Measurements from ENCODE around the gene CEP164. TPM values are rescaled to one million over a fixed set of nuclear protein-coding genes. Genes with fewer than 3 reads are reported as not detected.

Gene CEP164
- total and polyA plus RNA-seq, 2 of the 8 experiments (the other 6 are each of a cell fraction or from before 2014, with no cell fraction given), result 8.4 to 20.8 TPM

DNA sequence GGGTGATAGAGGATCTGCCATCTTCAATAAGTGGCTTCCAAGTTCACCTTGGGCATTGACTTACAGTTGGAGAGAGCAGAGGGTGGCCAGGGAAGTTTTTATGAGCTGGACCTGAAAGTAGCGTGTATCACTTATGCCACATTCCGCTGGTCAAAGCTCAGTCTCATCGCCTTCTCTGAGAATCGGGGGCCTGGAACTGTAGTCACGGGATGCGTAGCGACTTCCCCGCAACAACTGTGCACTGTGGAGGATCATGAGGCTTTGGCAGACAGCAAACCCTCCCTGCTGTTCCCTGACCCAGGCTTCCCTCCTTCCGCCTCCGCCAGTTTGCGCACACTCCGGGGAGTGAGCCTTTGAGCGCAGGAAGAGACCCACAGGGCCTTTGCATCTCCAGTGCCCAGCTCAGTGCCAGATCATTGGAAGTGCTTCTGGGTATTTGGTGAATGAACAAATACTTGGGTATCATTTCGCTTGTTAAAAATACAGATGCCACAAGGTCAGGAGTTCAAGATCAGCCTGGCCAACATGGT, 95.5 kb downstream of the CEP164 start:
- TF ChIP-seq, protein P1, sequence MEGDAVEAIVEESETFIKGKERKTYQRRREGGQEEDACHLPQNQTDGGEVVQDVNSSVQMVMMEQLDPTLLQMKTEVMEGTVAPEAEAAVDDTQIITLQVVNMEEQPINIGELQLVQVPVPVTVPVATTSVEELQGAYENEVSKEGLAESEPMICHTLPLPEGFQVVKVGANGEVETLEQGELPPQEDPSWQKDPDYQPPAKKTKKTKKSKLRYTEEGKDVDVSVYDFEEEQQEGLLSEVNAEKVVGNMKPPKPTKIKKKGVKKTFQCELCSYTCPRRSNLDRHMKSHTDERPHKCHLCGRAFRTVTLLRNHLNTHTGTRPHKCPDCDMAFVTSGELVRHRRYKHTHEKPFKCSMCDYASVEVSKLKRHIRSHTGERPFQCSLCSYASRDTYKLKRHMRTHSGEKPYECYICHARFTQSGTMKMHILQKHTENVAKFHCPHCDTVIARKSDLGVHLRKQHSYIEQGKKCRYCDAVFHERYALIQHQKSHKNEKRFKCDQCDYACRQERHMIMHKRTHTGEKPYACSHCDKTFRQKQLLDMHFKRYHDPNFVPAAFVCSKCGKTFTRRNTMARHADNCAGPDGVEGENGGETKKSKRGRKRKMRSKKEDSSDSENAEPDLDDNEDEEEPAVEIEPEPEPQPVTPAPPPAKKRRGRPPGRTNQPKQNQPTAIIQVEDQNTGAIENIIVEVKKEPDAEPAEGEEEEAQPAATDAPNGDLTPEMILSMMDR (IDR thresholded peaks at IDR 0.05; ENCODE audit: control extremely low read depth in 1 of 3, insufficient read depth in 1 of 3, low read depth in 1 of 3, low read length in 3 of 3), result no peak
- TF ChIP-seq TAF1 (IDR thresholded peaks at IDR 0.05; ENCODE audit: low read depth, low read length) (no peak), CBX8 (IDR thresholded peaks at IDR 0.05; ENCODE audit: borderline replicate concordance, low read depth, low read length) (no peak), TBP (IDR thresholded peaks at IDR 0.05; ENCODE audit: low read depth, low read length) (no peak), SAP30 (IDR thresholded peaks at IDR 0.05; ENCODE audit: insufficient read depth, insufficient replicate concordance, low read length) (no peak), TCF12 (IDR thresholded peaks at IDR 0.05; ENCODE audit: low read depth, low read length) (no peak), JUN (IDR thresholded peaks at IDR 0.05; ENCODE audit: low read depth, low read length) (no peak), RNF2 (IDR thresholded peaks at IDR 0.05; ENCODE audit: borderline replicate concordance, low read depth, low read length, missing control alignments, poor library complexity, severe bottlenecking) (no peak), E2F6 (IDR thresholded peaks at IDR 0.05) (no peak)
- H2BK12ac ChIP-seq (ENCODE audit: low read depth, low read length), result no peak overlapping the region
- no peak overlapping the region for H4K91ac ChIP-seq (replicated peaks; ENCODE audit: insufficient read length, low read length)
- H3K27me3 ChIP-seq (replicated peaks in 1 of 4; ENCODE audit: control insufficient read depth in 3 of 4, extremely low read depth in 1 of 4, insufficient read depth in 3 of 4, low read length in 3 of 4), result no peaks in the 10 kb centered on the region; a peak in 1 of 7 replicates
- CTCF ChIA-PET (ENCODE audit: partially characterized antibody), result interaction anchor here (0.5 to 10.9 kb wide), 14 partner anchors 10 to 619 kb away, joined by 3 to 142 read pairs (median 3); no protein-coding TSS in a partner anchor
- H3K4me1 ChIP-seq (replicated peaks in 1 of 4; ENCODE audit: control insufficient read depth in 3 of 4, insufficient read depth in 4 of 4, low read length in 3 of 4), result peaks cover 0 to 3% (median 0%) of the 10 kb centered on the region in 4 experiments; a peak in 2 of 7 replicates
- H3K9me3 ChIP-seq (ENCODE audit: insufficient read depth in 2 of 2, low read depth in 1 of 2, low read length in 1 of 2), result no peaks in the 10 kb centered on the region
- no peak overlapping the region for H4K5ac ChIP-seq (ENCODE audit: insufficient read length, low read depth, low read length)
- H3K23me2 ChIP-seq (ENCODE audit: low read depth, low read length), result no peaks in the 10 kb centered on the region
- no peak overlapping the region for H3K4ac ChIP-seq (replicated peaks; ENCODE audit: insufficient read length, low read depth, low read length)
- no peak overlapping the region for H3K4me3 ChIP-seq (ENCODE audit: extremely low read depth in 1 of 4, insufficient read depth in 2 of 4, low read depth in 3 of 4, low read length in 4 of 4)
- H2BK20ac ChIP-seq (ENCODE audit: low read length), result no peak overlapping the region
- no peaks in the 10 kb centered on the region for H3K79me2 ChIP-seq (ENCODE audit: control insufficient read depth in 1 of 2, insufficient read depth in 2 of 2, low read length in 2 of 2)
- FAIRE-seq (no peak), DNase-seq (ENCODE audit: low read depth in 1 of 2, low spot score in 2 of 2) (no peak)
- H3K27ac ChIP-seq (ENCODE audit: low read depth, low read length), result no peak overlapping the region
- no peak overlapping the region for H4K8ac ChIP-seq (ENCODE audit: extremely low read depth, insufficient read depth, low read length)
- no peak overlapping the region for H2BK15ac ChIP-seq (ENCODE audit: low read length)
- WGBS, 2 experiments (ENCODE audit: extremely low coverage in 1 of 2, insufficient coverage in 1 of 2, insufficient read length in 1 of 2, insufficient replicate concordance in 2 of 2, low coverage in 1 of 2, low lambda C conversion rate in 2 of 2, missing lambda C conversion rate in 1 of 2), result 86% methylated on average over 14 of the region's 14 CpGs; no CpG with 5 or more reads in 1 of the 2 experiments
- no peak overlapping the region for H2AFZ ChIP-seq (ENCODE audit: low read length)
- no peak overlapping the region for H3K14ac ChIP-seq (ENCODE audit: insufficient read length)
- POLR2A ChIA-PET (ENCODE audit: partially characterized antibody), result no interaction called here
- no peak overlapping the region for H2BK5ac ChIP-seq (ENCODE audit: low read depth, low read length)
- H4K20me1 ChIP-seq (replicated peaks in 1 of 2; ENCODE audit: control insufficient read depth in 1 of 2, insufficient read depth in 2 of 2, low read length in 2 of 2), result no peaks in the 10 kb centered on the region
- H3K9ac ChIP-seq (replicated peaks in 1 of 4; ENCODE audit: extremely low read depth in 1 of 4, low read depth in 3 of 4, low read length in 3 of 4), result no peak overlapping the region
- H2AK5ac ChIP-seq (ENCODE audit: low read depth, low read length), result no peak overlapping the region
- no peak overlapping the region for H3K4me2 ChIP-seq (ENCODE audit: insufficient read depth in 1 of 2, low read depth in 2 of 2, low read length in 2 of 2)
- H3K23ac ChIP-seq (ENCODE audit: insufficient read length), result no peak overlapping the region
- no peaks in the 10 kb centered on the region for H3K79me1 ChIP-seq (ENCODE audit: low read depth, low read length)
- H3K36me3 ChIP-seq (ENCODE audit: control insufficient read depth in 2 of 4, insufficient read depth in 4 of 4, low read length in 3 of 4), result no peaks in the 10 kb centered on the region
- H2BK120ac ChIP-seq (replicated peaks; ENCODE audit: low read depth, low read length), result no peak overlapping the region
- no peak overlapping the region for H3K56ac ChIP-seq (replicated peaks; ENCODE audit: insufficient read length, low read depth, low read length)
- H3K18ac ChIP-seq (ENCODE audit: extremely low read depth, low read length), result no peak overlapping the region
